Measurements from ENCODE around the gene VSNL1.

VSNL1 gene

GRCh38 chr2:17584689-17585088, 44.2 kb downstream of the VSNL1 start:
- DNase-seq = no peak

GRCh38 chr2:17587469-17587868, 47.0 kb downstream of the VSNL1 start:
- DNase-seq = no peak

- DNase-seq = no peak
Measured at GRCh38 chr2:17588031-17588430, 47.5 kb downstream of the VSNL1 start.

GRCh38 chr2:17589406-17590035, 49.0 kb downstream of the VSNL1 start:
- DNase-seq = no peak

- DNase-seq = no peak
Measured at GRCh38 chr2:17590342-17590911, 49.9 kb downstream of the VSNL1 start.

GRCh38 chr2:17591846-17592245, 51.4 kb downstream of the VSNL1 start:
- no peak for DNase-seq

GRCh38 chr2:17592731-17593409, 52.4 kb downstream of the VSNL1 start:
- no peak for DNase-seq

GRCh38 chr2:17593445-17593840, 52.9 kb downstream of the VSNL1 start:
- DNase-seq = no peak

- no peak for DNase-seq
Measured at GRCh38 chr2:17593841-17594491, 53.5 kb downstream of the VSNL1 start.

GRCh38 chr2:17594533-17595401, 54.3 kb downstream of the VSNL1 start:
- no peak for DNase-seq

- no peak for DNase-seq
Measured at GRCh38 chr2:17599617-17600016, 59.1 kb downstream of the VSNL1 start.

GRCh38 chr2:17600556-17601204, 60.2 kb downstream of the VSNL1 start:
- no peak for DNase-seq

- DNase-seq = no peak
Measured at GRCh38 chr2:17604050-17604449, 63.6 kb downstream of the VSNL1 start.

GRCh38 chr2:17605696-17606095, 65.2 kb downstream of the VSNL1 start:
- DNase-seq = no peak

- DNase-seq = no peak
Measured at GRCh38 chr2:17606851-17607250, 66.4 kb downstream of the VSNL1 start.

- DNase-seq = no peak
Measured at GRCh38 chr2:17607379-17607778, 66.9 kb downstream of the VSNL1 start.

GRCh38 chr2:17608251-17608650, 67.8 kb downstream of the VSNL1 start:
- no peak for DNase-seq

GRCh38 chr2:17610521-17610920, 70.0 kb downstream of the VSNL1 start:
- DNase-seq = no peak

- DNase-seq = no peak
Measured at GRCh38 chr2:17611036-17611435, 70.5 kb downstream of the VSNL1 start.

- no peak for DNase-seq
Measured at GRCh38 chr2:17614174-17614930, 73.9 kb downstream of the VSNL1 start.

- DNase-seq = no peak
Measured at GRCh38 chr2:17615147-17615546, 74.7 kb downstream of the VSNL1 start.
